CD4-positive, alpha-beta T cell treated with Interleukin-17A for 1 hour (primary cell): ENCODE measurements around the gene GRAMD4.

Experiments used
- DNase-seq: peaks from one replicate; pipeline ENCODE4 v3.0.0-alpha.2; 2020

The GRAMD4 gene

GRCh38 chr22:46676479-46676878 lies 56.3 kb downstream of the GRAMD4 start:
- DNase-seq, result no peak

GRCh38 chr22:46676881-46677280 lies 56.7 kb downstream of the GRAMD4 start:
- no peak for DNase-seq

- DNase-seq, result no peak
Observed at GRCh38 chr22:46677323-46678002, 57.3 kb downstream of the GRAMD4 start.

DNA sequence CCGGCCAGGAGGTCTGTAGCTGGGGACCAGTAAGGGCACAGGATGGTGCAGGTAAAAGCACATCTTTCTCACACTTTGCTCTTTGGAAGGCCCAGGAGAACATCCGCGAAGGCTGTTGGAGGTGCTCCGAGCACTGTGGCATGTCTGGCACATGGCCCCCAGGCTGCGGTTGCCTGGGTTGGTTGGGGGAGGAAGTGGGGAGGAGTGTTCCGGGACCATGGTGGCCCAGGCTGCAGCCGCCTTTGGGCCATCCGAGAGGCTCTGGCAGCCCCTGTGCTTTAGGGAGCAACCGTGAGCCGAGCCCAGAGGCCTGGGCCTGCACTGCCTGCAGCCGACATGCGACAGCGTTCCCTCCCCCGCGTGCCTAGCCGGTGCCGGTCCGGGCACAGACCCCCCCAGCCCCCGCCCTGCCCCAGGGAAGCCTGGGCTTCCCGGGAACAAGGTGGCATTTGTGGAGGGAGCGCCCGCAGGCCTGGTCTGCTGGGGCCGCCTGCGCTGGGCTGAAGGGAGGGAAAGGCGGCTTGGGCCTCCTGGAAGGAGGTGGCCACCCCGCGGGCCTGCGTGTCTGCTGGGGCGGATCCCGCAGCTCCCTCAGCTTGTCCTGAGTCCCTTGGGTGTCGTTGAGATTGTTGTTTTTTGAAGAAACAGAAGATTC lies 57.9 kb downstream of the GRAMD4 start:
- no peak for DNase-seq

GRCh38 chr22:46678785-46679700 lies 58.9 kb downstream of the GRAMD4 start:
- DNase-seq, result no peak

DNA sequence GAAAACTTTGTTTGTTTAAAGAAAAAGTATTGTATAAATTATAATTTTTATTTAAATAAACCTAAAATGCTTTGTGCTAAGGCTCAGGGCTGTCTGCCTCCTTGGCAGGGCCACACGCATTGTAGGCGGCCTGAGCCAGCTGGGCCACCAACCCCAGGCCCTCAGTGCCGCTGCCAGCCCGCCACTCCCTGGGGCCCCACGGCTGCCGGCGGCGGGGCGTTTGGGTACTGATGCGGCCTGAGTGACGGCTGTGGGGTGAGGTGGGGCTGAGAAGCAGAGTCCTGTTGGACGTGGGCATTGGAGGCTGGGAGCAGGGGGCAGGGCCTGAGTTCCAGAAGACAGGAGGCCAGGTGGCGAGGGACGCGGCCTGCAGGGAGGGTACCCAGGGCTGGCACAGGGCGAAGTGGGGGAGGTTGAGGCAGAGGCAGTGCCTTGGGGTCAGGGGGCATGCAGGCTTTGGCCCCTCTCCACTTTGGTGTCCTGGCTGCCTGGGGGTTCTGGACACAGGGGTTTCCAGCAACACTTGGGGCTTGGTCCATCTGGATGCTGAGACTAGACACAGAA lies 59.6 kb downstream of the GRAMD4 start:
- no peak for DNase-seq

DNA sequence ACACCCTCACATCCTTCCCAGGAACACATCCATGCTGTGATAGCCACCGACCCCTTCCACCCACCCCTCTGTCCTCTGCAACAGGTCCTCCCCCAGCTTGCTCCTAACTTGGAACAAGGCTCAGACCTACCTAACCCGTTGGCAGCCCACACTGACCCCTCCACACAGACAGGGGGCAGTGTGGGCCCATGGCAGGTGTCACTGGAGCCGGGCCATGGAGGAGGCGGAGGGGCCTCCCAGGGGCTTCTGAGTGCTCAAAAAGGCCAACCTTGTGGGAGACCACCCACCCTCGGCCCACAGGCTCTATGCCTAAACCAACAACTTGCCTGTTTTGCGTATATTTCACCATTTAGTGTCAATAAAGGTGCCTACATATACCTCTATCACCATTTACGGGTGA lies 60.8 kb downstream of the GRAMD4 start:
- peak; percentile 22 for DNase-seq

GRCh38 chr22:46682011-46682731 lies 62.0 kb downstream of the GRAMD4 start:
- no peak for DNase-seq

- no peak for DNase-seq
Observed at GRCh38 chr22:46684706-46685105, 64.5 kb downstream of the GRAMD4 start.

DNA sequence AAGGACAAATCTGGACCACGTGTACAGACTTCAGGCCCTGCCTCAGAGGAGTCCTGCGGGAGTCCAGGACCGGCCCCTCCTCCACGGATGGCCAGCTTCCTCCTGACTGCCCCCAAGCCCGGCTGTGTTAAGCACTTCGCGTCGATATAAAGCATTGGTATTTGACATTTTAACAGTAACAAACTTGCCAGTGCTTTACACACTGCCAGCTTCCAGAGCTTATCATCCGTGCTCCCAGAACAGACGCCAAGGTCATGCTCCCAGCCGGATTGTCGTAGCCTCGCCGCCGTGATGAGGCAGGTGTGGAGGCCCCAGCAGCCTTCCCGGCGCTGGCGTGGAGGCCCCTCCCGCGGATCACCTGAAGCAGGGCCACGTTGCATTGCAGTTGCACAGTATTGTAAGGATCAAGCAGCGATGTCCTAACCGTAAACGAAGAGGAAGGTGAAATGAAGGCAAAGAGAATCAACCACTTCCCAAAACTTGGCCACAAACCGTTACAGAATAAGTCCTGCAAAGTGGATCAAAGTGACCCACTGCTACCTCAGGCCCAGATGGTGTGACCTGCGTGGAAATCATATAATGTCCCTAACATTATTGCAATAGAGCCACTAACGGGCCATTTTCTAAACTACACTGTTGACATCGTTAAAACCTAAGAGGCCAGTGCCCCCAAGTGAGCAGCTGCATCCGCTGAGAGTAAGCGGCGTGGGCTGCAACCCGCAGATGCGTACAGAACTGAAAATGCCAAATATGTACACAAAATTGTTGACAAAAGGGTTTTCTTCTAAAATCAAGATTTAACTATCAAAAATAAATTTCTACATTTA lies 66.2 kb downstream of the GRAMD4 start:
- no peak for DNase-seq

DNA sequence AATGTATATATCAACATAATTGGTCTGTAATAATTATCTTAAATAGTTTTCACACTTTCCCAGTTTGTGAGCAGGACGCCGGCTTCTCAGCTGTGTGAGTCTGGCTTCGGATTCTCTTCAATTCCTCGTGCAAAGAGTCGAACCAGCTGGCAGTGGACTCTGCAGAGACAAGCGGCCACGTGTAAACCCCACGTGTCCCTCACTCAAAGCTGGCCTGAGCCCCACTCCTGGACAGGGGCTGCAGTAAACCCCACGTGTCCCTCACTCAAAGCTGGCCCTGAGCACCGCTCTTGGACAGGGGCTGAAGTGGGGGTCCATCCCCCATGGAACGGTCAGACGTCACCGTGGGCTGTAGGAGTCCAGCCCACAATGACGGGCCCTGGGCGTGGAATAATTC lies 66.9 kb downstream of the GRAMD4 start:
- no peak for DNase-seq

- DNase-seq, result no peak
Observed at GRCh38 chr22:46687460-46687859, 67.3 kb downstream of the GRAMD4 start.

DNA sequence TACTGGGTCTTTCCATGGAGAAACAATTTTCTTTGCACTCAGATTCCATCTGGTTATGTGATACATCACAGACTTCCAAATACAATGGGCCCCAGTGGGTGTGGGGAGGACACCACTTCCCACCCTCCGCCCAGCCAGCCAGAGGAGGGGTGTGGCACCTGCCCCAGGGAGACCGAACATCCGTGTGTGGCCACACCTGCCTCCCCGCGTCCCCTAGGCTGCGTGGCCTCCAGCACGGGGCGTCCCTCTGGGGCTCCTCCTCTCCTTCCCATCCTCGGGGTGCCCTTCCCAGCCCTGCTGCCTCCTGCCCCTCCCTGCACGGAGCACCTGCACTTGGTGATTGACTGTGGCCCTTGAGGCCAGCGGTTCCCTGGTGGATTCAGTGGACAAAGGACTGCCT lies 68.8 kb downstream of the GRAMD4 start:
- DNase-seq, result no peak

GRCh38 chr22:46690146-46690545 lies 70.0 kb downstream of the GRAMD4 start:
- DNase-seq, result no peak

DNA sequence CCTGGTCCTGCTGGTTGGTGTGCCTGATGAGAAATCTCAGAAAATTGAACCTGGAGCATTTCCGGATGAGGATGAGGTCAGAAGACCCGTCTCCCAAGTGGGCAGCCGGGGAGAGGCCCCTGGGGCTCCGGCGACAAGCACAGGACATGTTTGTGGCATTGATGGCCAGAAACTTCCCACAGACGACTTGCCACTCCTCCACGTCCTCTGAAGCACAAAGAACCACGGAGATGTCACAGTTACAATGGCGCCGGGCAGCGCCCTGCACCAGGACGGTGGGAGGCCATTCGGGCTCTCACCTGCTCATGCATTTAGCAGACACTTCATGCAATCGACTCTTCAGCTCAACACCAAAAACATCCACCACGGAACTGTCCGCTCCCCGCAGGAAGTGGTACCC lies 71.4 kb downstream of the GRAMD4 start:
- no peak for DNase-seq

DNA sequence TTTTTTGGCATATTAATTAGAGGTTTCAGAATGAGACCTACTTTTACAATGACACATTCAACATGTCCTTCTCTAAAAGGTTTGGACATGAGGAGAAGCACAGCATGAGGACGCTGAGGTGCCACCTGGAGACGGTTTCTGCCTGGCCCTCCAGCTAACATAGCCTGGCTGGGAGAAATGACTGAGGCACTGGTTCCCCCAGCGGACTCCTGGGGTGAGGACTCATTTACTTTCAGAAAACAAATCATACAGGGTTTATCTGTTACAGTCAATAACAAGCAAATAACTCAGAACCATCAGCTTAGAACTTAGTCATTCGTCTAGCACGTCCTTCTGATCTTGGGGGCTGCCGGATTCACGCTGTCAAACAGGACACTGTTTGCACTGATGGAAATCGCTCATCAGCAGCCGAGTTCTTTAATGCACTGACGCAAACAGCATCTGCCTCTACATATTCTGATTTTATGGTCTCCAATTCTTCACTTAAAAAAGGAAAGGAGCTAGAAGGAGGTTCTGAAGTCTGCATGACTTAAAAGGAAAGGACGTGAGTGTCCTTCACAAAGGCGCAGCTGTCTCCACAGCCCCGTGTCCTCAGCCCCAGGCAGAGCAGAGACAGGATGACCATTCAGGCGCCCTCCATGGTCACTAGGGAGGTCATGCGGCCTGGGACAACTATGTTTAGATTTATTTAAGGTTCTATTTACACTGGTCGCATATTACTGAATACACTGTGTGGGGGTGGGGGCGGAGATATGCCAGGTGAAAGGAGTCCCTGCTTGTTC lies 73.6 kb downstream of the GRAMD4 start:
- no peak for DNase-seq

DNA sequence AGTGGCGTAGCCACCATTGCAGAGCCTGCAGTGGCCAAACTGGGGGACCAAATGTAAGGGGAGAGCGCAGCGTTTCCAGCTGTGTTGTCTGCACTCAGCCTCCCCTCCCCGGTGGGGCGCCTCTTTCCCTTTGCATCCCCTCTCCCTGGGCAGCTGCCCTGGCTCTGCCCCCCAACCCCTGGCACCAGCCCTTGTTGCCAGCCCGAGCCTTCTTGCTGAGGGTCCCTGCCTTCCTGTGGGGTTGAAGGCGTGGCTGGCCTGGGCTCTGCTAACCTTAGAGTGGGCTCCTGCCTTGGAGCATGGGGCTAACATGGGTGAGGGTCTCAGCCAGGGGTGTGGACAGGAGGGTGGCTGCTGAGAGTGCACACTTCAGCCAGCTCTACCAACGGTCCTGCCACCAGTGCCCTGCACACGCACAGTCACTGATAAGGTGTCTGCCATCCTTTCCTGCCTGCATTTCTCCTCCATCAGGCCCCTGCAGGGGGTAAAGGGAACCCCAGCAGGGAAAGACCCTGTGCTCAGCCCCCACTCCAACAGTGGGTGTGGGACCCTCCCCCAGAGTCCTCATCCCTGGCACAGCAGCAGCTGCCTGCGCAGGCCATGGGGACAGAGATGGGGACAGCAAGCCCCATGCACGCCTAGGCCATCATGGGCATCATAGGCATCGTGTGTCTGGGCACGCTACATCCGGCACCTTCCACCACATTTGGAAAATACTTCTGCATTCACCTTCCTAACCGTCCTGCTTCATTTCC lies 74.4 kb downstream of the GRAMD4 start:
- no peak for DNase-seq

DNA sequence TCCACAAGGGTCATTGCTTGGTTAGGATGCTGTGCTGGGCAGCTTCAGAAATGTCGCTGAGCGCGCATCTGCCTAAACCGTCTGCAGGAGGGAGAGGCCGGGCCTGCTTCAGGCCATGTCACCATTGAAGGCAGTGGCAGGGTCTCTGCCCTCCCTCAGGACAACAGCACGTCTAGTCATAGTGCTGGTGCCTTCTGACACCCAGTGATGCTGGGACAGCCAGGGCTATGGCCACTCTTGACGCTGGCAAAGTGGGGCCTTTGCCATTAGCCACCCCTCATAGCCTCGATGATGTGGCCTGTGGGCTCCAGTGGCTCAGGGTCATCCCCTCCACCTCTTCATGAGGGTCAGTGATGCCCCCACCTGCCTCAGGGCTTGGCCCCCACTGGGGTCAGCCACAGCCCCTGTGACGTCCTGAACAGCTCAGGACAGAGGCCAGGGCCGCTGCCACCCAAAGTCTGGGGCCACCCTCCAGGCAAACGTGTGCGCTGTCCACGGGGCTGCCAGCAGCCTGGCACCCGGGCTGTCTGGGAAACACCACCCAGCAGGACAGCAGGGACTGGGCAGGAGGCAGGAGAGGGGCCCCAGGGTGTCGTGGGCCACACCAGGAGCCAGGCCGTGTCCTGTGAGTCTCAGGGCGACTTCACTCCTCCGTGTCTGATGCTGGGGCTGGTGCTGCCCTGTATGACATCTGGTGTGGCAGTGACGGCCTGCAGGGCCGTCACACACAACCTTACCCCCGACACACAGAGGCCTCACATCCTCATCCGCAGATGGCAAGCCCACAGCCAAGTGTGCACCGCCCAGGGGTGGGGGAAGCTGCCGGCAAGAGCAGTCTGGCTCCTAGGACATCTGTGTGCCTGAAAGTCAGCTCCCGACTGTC lies 75.4 kb downstream of the GRAMD4 start:
- no peak for DNase-seq

- DNase-seq, result no peak
Observed at GRCh38 chr22:46696229-46696518, 76.0 kb downstream of the GRAMD4 start.
